ACC112 (cell line): ENCODE data around the gene GAS2L2.

ENCODE experiments used
- H2AFZ ChIP-seq: fragments of 200-600 bp; sonication (generic); one replicate; pipeline ENCODE4 v1.6.0; 2017; ENCODE audit warnings: antibody characterized with exemption, low read length; ENCODE audit not compliant: unreplicated experiment
- H3K27ac ChIP-seq: fragments of 200-600 bp; sonication (generic); 2 replicates; pipeline ENCODE4 v1.5.1; 2014; ENCODE audit warnings: low read depth, mild to moderate bottlenecking, antibody characterized with exemption, low read length, moderate library complexity
- H3K27me3 ChIP-seq: fragments of 200-600 bp; sonication (generic); 2 replicates; pipeline ENCODE4 v1.6.1; 2014; ENCODE audit warnings: mild to moderate bottlenecking, antibody characterized with exemption, low read length, moderate library complexity, mixed read lengths; ENCODE audit not compliant: insufficient read depth
- H3K36me3 ChIP-seq: fragments of 200-600 bp; sonication (generic); 2 replicates; pipeline ENCODE4 v1.6.1; 2016; ENCODE audit warnings: mild to moderate bottlenecking, antibody characterized with exemption, low read length, moderate library complexity, mixed read lengths; ENCODE audit not compliant: insufficient read depth
- H3K4me1 ChIP-seq: fragments of 200-600 bp; sonication (generic); one replicate; pipeline ENCODE4 v1.6.1; 2016; ENCODE audit warnings: low read length, mixed read lengths; ENCODE audit not compliant: insufficient read depth, unreplicated experiment, control insufficient read depth
- H3K4me3 ChIP-seq: fragments of 200-600 bp; sonication (generic); 2 replicates; pipeline ENCODE4 v1.5.1; 2014; ENCODE audit warnings: mild to moderate bottlenecking, low read depth, low read length
- H3K79me2 ChIP-seq: fragments of 200-600 bp; sonication (generic); one replicate; pipeline ENCODE4 v1.6.0; 2016; ENCODE audit warnings: low read length; ENCODE audit not compliant: control insufficient read depth, unreplicated experiment, insufficient read depth

Gene GAS2L2

DNA sequence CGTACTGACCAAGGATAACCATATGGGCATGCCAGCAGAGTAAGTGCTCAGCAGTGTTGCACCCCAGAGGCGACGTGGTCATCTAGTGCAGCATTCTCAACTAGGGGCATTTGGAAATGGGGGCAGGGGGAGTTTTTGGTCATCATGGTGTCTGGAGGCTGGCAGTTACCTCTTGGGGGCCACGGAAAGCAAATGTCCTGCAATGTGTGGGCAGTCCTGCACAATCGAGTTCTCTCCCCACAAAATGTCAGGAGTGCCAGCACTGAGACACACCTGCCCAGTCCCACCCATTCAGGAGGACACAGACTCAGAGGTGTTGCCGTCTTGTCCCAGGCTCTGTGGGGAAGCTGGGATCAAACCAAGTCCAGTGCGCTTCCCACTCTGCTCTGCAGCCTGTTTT is 18.6 kb downstream of the GAS2L2 start:
- Histone ChIP-seq H2AFZ (no peak overlapping the region), H3K27me3 (peaks cover 12% of the 10 kb centered on the region), H3K4me1 (peaks cover 8% of the 10 kb centered on the region), H3K4me3 (no peak overlapping the region), H3K79me2 (no peaks in the 10 kb centered on the region), H3K36me3 (no peaks in the 10 kb centered on the region), H3K27ac (no peak overlapping the region)

DNA sequence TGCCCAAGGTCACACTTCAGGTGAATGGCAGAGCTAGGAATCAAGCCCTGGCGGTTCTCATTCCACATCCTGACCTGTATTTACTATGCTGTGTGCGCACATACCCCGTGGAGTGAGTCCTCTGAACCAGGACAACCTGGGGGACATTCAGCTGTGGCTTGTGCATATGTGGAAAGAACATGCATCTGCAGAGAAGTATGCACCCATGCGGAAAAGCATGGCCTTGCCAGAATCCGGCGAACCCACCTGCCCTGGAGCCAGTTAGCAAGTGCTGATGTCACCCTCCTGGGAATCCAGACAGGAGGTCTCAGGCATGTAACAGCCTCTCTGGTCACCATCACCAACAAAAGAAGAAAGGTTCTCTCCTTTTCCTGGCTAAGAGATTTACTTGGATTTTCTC is 19.7 kb downstream of the GAS2L2 start:
- H2AFZ ChIP-seq = no peak overlapping the region
- H3K36me3 ChIP-seq = no peaks in the 10 kb centered on the region
- H3K4me1 ChIP-seq = peaks cover 8% of the 10 kb centered on the region
- H3K27ac ChIP-seq = no peak overlapping the region
- no peaks in the 10 kb centered on the region for H3K79me2 ChIP-seq
- peaks cover 3% of the 10 kb centered on the region for H3K27me3 ChIP-seq
- no peak overlapping the region for H3K4me3 ChIP-seq

DNA sequence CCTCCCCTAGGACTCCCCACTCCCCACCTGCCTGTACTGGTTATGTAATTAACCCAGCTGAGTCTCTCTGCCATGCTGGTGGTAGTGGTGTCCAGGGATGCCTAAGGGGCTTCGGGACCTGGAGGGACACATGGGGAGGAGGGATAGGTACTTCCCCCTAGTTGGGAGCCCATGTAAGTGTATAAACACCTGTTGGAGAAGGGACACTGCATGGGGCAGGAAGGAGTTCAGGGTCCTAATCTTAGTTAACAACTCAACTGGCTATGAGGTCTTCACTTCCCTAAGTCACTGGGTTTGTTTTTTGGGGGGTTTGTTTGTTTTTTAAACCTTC is 20.3 kb downstream of the GAS2L2 start:
- H3K4me3 ChIP-seq = no peak overlapping the region
- peaks cover 3% of the 10 kb centered on the region; the same call in 1 of the 2 replicates for H3K27me3 ChIP-seq
- H3K27ac ChIP-seq = no peak overlapping the region
- peaks cover 8% of the 10 kb centered on the region for H3K4me1 ChIP-seq
- no peak overlapping the region for H2AFZ ChIP-seq
- no peaks in the 10 kb centered on the region for H3K36me3 ChIP-seq
- no peaks in the 10 kb centered on the region for H3K79me2 ChIP-seq

DNA sequence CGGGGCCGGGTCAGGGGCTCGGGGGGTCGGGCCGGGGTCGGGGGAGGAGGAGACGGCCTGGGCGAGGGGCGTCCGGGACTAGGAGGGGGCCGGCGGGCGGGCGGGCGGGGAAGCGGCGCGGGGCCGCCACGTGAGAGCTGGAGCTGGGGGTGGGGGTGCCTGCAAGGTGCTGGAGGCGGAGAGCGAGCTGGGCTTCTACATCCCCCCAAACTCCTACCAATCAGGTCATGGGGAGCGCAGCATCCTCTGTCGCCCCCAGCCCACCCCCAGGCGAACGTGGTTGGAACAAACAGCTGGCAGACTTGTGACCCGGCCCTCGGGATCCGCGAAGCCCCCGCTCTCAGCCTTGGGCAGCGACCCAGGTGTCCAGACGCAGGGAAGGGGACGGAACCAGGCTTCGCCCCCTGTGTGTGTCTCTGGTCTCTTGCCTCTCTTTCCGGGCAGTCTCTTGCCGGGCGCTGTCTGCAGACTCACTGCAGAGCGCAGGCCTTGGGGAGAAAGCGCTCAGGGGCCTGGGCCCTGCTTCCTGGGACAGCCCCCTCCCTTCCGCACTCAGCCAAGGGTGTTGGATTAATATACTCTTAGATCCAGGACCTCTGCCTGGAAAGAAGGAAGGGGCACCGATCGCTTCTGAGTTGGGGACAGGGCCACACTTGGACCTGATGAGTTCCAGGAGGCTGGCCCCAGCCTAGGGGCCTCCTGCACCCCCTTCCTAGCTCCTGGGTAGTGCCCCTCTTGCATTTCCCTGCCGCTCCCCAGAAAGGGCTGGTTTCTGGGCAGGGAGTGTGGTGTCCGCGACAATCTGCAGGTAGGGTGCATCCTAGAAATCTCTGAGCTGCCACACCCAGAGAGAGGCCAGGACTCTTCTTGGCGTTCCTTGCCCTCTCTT is 20.9 kb downstream of the GAS2L2 start:
- Histone ChIP-seq H2AFZ (no peak overlapping the region), H3K36me3 (no peaks in the 10 kb centered on the region), H3K27ac (no peak overlapping the region), H3K4me3 (peak overlapping the region; percentile 77), H3K27me3 (peaks cover 3% of the 10 kb centered on the region; the same call in 1 of the 2 replicates), H3K79me2 (no peaks in the 10 kb centered on the region), H3K4me1 (peaks cover 8% of the 10 kb centered on the region)

DNA sequence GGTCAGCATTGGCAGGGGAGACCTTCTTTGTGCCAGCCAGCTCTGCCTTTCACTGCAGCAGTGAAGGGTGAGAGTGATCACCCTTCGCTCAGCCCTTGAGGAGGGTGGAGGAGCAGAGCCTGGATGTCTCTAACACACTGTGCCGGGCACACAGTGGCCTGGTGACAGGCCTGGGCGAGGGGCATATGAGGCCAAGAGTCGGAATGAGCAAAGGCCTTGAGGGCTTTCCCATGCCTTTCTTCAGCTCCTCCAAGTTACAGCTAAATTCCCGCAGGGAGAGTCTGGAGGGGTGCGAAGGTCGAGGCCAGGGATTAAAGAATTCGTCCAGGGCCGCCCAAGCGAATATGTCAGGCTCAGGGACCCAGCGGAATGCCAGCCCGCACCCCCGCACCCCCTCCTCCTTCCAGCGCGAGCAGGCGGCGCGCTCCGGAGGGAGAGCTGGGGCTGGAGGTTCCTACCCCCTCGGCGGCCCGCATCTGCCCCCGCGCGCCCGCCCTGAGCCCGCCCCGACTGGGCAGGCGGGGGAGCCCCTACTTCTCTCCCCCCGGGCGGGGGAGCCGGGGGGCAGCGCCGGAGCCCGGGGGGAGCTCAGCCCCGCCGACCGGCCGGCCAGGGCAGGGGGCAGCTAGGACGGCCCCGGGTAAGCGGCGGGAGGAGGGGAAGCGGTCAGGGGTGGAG is 21.7 kb downstream of the GAS2L2 start, which contains the start of gene RASL10B:
TSS of gene RASL10B (plus strand) at position 401 of the 678 bp plus-strand sequence. CDS start 3,546 bp downstream, outside the sequence.
- Histone ChIP-seq H3K4me3 (peak within 1 kb of the TSS; percentile 77), H3K79me2 (no peaks in the 10 kb centered on the region), H3K4me1 (peaks cover 16% of the 10 kb centered on the region), H2AFZ (no peak within 1 kb of the TSS), H3K27ac (no peak within 1 kb of the TSS), H3K27me3 (peaks cover 3% of the 10 kb centered on the region; the same call in 1 of the 2 replicates), H3K36me3 (no peaks in the 10 kb centered on the region)

DNA sequence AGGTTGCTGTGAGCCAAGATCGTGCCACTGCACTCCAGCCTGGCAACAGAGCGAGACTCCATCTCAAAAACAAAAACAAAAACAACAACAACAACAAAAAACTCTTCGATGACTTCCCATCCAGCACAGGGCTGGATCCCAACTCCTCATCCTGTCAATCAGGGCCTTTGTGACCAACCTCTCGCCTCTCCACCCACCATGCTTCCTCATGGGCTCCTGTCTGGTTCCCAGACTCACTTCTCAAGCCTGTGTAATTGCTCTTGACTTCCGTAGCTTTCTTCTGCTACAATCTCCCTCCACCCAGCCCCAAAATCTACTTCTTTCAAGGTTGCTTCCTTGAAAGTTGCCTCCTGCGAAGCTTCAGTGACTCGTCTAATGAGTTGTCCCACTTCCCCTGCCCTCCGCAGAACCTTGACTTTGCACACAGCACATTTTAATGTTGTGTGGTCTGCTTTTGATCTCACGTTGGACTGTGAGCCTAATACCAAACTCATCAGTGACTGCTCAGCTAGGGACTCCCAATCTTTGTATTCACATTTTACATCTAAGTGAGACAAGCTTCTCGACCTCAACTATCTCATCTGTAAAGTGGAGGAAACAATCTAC is 22.5 kb downstream of the GAS2L2 start:
- H3K27ac ChIP-seq = no peak overlapping the region
- H3K4me1 ChIP-seq = peaks cover 24% of the 10 kb centered on the region
- no peaks in the 10 kb centered on the region for H3K36me3 ChIP-seq
- no peak overlapping the region for H3K4me3 ChIP-seq
- no peaks in the 10 kb centered on the region for H3K79me2 ChIP-seq
- H2AFZ ChIP-seq = no peak overlapping the region
- peaks cover 3% of the 10 kb centered on the region; the same call in 1 of the 2 replicates for H3K27me3 ChIP-seq

DNA sequence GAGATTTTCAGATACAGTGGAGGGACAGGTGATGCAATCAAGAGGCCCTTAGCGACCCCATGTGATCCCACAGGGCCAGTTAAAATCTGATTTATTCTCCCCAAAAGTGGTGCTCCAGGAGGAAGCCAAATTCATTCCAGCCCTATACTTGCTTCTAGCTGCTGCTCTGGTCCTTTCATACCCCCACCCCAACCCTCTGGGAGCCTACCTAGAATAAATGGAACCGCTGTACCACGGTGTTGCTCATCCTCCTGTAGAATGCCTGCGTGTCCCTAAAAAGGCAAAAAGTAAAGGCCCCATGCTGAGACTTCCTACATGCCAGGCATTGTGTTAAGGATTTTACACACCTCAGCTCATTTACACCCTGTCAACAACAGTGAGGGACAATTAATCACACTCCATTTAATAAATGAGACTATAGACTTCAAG is 23.6 kb downstream of the GAS2L2 start:
- Histone ChIP-seq H2AFZ (no peak overlapping the region), H3K27ac (no peak overlapping the region), H3K79me2 (no peaks in the 10 kb centered on the region), H3K4me1 (peaks cover 29% of the 10 kb centered on the region), H3K36me3 (no peaks in the 10 kb centered on the region), H3K4me3 (no peak overlapping the region), H3K27me3 (peaks cover 3% of the 10 kb centered on the region; the same call in 1 of the 2 replicates)

DNA sequence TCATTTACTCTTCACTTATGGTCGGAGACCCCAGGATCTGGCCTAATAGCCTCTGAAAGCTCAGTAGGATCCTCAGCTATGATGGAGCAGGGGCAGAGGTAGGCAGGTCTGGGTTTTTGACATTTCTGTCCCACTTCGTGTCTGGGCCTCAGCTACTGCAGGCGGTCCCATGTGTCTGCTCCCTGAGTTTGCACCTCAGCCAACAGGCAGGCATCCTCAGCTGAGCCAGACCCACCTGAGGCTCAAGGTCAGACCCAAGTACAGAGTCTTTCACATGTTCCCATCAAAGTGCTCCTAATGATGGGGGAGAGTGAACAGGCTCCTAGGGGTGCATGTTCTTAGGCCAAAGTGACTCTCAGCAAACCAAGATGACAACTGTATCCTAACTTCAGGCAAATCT is 24.5 kb downstream of the GAS2L2 start:
- Histone ChIP-seq H3K27me3 (peaks cover 3% of the 10 kb centered on the region; the same call in 1 of the 2 replicates), H3K4me3 (no peak overlapping the region), H3K4me1 (peaks cover 29% of the 10 kb centered on the region), H2AFZ (no peak overlapping the region), H3K36me3 (peaks cover 8% of the 10 kb centered on the region), H3K79me2 (no peaks in the 10 kb centered on the region), H3K27ac (no peak overlapping the region)

DNA sequence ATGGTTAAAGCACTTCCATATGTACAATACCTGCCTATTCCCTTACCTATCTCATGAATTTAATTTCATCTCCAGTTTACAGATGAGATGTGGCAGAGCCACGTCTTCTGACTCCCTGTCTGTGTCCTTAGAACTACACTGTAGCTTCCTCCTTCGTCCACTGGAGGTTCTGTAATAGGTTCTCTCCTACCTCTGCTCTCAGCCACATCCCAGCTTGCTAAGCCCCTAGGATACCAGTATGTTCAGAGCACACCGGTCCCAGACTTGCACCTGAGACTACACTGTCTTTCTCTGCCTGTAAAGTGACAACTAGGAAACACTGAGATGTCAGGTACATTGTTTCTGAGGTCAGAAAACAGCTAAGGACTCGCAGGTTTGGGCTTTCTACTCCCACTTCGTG is 25.4 kb downstream of the GAS2L2 start:
- Histone ChIP-seq H3K4me1 (peaks cover 29% of the 10 kb centered on the region), H3K27ac (no peak overlapping the region), H3K79me2 (no peaks in the 10 kb centered on the region), H3K4me3 (no peak overlapping the region), H3K27me3 (peaks cover 3% of the 10 kb centered on the region; the same call in 1 of the 2 replicates), H3K36me3 (peaks cover 16% of the 10 kb centered on the region), H2AFZ (no peak overlapping the region)

DNA sequence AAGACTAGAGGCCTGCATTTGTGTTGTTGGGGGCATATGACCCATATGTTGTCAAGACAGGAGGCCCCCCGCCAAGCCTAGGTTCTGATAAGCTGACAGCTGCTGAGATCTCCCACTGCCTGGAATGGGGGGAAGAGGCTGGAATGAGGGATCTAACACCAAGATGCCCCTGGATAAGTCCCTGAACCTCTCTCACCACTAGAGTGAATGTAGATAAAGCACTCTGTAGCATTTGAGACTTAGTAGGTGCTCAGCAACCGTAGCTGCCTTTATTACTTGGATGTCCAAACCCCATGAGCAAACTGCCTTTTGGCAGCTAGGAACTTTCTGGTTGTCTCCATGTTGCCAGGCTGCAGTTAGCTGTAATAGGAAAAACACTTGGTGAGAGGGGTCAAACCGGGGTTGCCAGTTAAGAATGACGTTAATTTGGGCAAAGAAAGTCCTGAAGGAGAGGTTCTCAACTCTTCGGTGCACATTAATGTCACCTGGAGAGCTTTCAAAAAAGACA is 26.0 kb downstream of the GAS2L2 start:
- Histone ChIP-seq H3K27ac (peak overlapping the region; percentile 40), H3K36me3 (peaks cover 16% of the 10 kb centered on the region), H2AFZ (no peak overlapping the region), H3K79me2 (no peaks in the 10 kb centered on the region), H3K4me3 (no peak overlapping the region), H3K4me1 (peaks cover 29% of the 10 kb centered on the region), H3K27me3 (peaks cover 1% of the 10 kb centered on the region; the same call in 1 of the 2 replicates)
